ENCODE results near the gene SNAP47.

Gene SNAP47

DNA sequence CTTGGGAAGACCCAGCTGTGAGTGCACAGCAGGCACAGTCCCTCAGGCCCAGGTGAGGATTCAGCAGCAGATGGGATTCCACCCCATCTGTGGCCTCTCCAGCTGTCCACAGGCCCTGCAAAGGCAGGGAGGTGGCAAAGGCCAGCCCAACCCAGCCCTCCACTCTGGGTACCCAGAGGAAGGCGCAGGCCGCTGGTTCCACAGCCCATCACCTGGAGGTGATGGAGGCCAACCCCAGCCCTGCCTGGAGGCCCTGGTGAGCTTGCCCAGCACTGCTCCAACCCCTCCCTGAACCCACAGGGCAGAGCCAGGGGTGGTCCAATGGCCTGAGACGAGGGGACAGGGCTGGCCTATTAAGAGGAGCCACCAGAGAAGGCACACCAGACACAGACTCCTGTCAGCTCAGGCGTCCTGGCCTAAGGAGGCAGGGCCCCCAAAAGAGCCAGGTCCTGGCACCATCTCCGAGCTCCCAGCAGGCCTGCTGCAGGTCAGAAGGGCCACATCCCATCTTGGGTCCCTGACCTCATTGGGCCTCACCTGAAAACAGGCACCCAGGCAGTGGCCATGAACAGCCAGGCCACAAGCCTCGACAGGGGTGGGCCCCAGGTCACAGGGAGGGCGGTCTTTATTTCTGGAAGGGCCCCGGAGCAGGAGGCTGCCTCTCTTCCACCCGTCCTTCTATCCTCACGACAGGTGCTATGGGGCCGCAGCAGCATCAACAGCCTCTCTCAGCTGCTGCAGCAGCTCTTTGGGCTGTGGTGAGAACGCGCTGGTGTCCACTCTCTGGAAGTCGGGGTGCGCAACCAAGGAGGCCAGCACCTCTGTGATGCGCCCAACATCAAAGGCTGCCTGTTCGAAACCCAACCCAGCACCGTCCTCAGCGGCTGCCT, 3.3 kb upstream of the SNAP47 start:
- no peak overlapping the region for H3K4me3 ChIP-seq (ENCODE audit: low read length)
- TF ChIP-seq, protein P1, sequence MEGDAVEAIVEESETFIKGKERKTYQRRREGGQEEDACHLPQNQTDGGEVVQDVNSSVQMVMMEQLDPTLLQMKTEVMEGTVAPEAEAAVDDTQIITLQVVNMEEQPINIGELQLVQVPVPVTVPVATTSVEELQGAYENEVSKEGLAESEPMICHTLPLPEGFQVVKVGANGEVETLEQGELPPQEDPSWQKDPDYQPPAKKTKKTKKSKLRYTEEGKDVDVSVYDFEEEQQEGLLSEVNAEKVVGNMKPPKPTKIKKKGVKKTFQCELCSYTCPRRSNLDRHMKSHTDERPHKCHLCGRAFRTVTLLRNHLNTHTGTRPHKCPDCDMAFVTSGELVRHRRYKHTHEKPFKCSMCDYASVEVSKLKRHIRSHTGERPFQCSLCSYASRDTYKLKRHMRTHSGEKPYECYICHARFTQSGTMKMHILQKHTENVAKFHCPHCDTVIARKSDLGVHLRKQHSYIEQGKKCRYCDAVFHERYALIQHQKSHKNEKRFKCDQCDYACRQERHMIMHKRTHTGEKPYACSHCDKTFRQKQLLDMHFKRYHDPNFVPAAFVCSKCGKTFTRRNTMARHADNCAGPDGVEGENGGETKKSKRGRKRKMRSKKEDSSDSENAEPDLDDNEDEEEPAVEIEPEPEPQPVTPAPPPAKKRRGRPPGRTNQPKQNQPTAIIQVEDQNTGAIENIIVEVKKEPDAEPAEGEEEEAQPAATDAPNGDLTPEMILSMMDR (conservative IDR thresholded peaks at IDR 0.05; ENCODE audit: low read depth, low read length): no peak
- no peak for DNase-seq (ENCODE audit: low read depth)

DNA sequence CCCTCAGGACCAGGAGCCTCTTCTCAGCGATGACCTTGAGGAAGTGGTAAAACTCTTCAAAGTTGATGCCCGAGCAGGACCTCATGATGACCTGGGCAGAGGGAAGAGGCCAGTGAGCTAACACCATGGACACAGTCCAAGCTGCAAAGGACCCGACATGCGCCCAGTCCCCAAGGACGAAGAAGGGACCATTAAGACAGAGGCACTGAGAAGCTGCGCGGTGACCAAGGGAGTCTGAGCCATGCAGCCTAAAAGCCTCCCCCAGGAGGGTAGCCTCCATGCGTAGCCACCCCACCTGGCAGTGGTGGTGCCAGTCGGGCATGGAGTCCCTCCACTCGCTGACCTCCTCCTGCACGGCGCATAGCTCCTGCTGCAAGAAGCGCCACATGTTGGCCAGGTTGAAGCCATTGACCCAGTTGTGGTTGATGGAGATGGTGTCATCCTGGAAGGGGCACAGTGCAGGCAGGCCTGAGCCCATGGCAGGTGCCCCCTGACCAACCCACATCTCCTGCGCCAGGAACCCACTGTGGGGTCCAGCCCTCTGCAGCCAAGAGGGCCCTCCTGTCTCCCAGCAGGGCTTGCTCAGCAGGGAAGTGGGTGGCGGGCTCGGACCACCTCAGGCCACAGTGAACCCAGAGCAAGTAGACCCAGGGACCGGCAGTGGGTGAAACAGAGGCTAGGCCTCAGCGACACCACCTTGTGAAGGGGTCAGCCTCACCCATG, 2.5 kb upstream of the SNAP47 start:
- no peak for DNase-seq (ENCODE audit: low read depth)
- no peak overlapping the region for H3K4me3 ChIP-seq (ENCODE audit: low read length)
- TF ChIP-seq, protein P1 (conservative IDR thresholded peaks at IDR 0.05; ENCODE audit: low read depth, low read length): no peak

DNA sequence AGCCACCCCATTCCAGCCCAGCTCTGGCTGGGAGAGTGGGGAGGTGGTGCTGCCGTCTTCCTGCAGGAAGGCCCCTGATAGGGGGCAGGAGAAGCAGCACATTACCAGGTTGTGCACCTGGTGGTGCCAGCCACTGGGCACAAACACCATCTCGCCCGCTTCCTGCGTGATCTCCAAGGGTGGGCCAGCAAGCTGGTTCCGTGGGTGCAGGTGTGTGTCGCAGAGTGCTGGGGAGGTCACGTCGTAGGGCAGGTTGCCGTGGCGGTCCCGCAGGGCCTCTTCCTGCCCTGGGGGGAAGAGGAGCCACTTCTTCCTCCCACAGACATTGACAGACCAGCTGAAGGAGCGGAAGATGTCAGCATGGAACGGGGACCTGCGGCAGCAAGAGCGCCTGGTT, 1.9 kb upstream of the SNAP47 start:
- no peak overlapping the region for H3K4me3 ChIP-seq (ENCODE audit: low read length)
- TF ChIP-seq, protein P1 (conservative IDR thresholded peaks at IDR 0.05; ENCODE audit: low read depth, low read length): no peak
- DNase-seq (ENCODE audit: low read depth): no peak

DNA sequence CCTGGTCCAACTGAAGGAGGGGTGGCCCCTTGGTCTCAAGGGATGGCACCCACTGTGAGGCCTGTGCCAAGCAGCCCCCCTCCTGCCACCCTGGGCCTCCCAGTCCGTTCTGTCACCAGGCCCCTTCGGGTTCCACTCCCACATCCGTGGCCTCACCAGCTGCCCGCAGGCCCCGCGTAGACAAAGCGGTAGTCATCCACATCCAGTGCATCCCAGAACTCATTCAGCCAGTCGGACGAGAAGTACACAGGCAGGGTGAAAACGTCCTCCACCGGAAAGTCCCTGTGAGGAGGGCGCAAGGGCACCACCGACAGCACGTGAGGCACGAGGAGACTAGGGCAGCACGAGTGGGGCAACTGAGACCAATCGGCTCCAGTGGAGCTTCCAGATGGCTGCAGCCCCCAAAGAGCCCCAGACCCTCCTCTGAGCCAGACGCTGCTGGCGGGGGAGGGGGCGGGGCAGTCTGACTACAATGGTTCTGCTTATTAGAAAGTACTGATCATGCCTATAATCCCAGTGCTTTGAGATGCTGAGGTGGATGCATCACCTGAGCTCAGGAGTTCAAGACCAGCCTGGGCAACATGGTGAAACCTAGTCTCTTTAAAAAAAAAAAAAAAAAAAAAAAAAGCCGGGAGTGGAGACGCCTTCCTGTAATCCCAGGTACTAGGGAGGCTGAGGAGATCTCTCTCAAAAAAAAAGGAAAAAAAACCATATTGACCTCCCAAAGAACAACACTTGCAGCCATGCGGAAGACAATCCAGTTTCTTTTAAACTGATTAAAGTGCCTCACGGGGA, 1.3 kb upstream of the SNAP47 start:
- TF ChIP-seq, protein P1 (conservative IDR thresholded peaks at IDR 0.05; ENCODE audit: low read depth, low read length): no peak
- no peak for DNase-seq (ENCODE audit: low read depth)
- H3K4me3 ChIP-seq (ENCODE audit: low read length): peak overlapping the region; percentile 91

DNA sequence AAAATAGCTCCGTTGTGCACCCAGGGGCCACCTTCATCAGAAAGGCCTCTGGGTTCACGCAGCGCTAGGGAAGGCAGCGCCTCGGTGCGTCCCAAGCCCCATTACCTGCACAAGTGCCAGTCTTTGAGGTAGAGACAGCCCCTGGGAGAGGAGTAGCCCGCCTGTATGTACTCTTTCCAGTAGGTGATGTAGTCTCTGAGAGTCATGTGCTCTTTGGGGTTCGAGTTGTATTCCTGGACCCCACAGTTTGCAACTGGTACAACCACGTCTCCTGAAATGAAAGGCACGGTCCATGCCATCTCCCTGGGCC, 734 bp upstream of the SNAP47 start:
- no peak for DNase-seq (ENCODE audit: low read depth)
- H3K4me3 ChIP-seq (ENCODE audit: low read length): peak overlapping the region; percentile 91
- TF ChIP-seq, protein P1 (conservative IDR thresholded peaks at IDR 0.05; ENCODE audit: low read depth, low read length): no peak

DNA sequence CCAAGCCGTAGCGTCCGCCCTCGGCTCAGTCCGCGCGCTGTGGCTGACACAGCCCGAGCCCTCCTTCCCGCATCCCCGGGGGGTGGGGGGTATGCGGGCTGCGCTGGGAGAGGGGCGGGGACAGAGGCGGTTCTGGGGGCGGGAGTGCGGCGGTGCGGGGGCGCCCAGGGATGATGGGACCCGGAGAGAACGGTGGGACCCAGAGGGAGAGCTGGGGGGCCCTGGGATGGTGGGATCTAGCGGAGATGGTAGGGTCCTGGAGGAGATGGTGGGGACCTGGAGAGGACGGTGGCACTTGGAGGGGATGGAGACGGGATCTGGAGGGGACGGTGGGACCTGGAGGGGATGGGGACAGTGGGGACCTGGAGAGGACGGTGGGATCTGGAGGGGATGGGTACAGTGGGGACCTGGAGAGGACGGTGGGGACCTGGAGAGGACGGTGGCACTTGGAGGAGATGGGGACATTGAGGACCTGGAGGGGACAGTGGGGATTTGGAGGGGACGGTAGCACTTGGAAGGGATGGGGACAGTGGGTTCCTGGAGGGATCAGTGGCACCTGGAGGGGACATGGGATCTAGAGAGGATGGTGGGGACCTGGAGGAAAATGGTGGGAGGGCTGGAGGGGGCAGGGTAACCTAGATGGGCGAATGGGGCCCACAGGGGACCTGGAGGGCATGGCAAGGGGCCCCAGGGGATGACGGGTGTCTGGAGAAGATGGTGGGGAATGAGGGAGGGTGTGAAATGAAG, 477 bp downstream of the SNAP47 start:
- H3K4me3 ChIP-seq (ENCODE audit: low read length): peak overlapping the region; percentile 91
- TF ChIP-seq, protein P1 (conservative IDR thresholded peaks at IDR 0.05; ENCODE audit: low read depth, low read length): no peak
- DNase-seq (ENCODE audit: low read depth): no peak
